PC-9 (cell line): ENCODE measurements around the gene CLASP1. TPM values are rescaled to one million over a fixed set of nuclear protein-coding genes. Genes with fewer than 3 reads are reported as not detected.
"Not testable (repeated sequence)": the region's sequence is repeated elsewhere in the genome, so short reads cannot be mapped to it uniquely, and the experiment has no call there.

Experiments
- BruUV-seq: library from RNA; stranded (reverse); fragments of 400-500 nt; replicated peaks from 2 replicates; lab custom pipeline; 2021; lab: Mats Ljungman, UMichigan
- CTCF ChIA-PET: fragments of 300-600 bp; sonication (Branson Sonifier 250); formaldehyde crosslinking; loops from one replicate; lab custom pipeline; 2022; ENCODE audit warnings: antibody characterized with exemption; lab: Charles Lee
- POLR2A ChIA-PET: fragments of 300-600 bp; sonication (Branson Sonifier 250); formaldehyde crosslinking; loops from one replicate; lab custom pipeline; 2022; ENCODE audit warnings: antibody characterized with exemption; ENCODE audit not compliant: unreplicated experiment; lab: Charles Lee
- DNase-seq, 2 experiments: peaks; one replicate each; pipeline versions ENCODE4 v3.0.0 to v3.0.0-alpha.2; 2015 to 2022; ENCODE audit warnings: mixed read lengths in 1 of 2
- H2AFZ ChIP-seq: fragments of 200-600 bp; sonication (generic); 2 replicates; pipeline ENCODE4 v1.8.1; 2017; ENCODE audit warnings: antibody characterized with exemption
- H3F3A ChIP-seq: fragments of 200-600 bp; sonication (generic); 2 replicates; pipeline ENCODE4 v1.8.1; 2017; ENCODE audit warnings: antibody characterized with exemption, mild to moderate bottlenecking, low read depth; ENCODE audit not compliant: insufficient read depth
- H3K27ac ChIP-seq: fragments of 200-600 bp; sonication (generic); 2 replicates; pipeline ENCODE4 v1.6.1; 2016; ENCODE audit warnings: mixed run types
- H3K27me3 ChIP-seq: fragments of 200-600 bp; sonication (generic); 2 replicates; pipeline ENCODE4 v1.6.1; 2016; ENCODE audit warnings: low read depth, mixed run types; ENCODE audit not compliant: insufficient read depth
- H3K36me3 ChIP-seq: fragments of 200-600 bp; sonication (generic); 2 replicates; pipeline ENCODE4 v1.6.1; 2016; ENCODE audit warnings: low read depth, mixed run types
- H3K4me1 ChIP-seq: fragments of 200-600 bp; sonication (generic); replicated peaks from 2 replicates; pipeline ENCODE4 v1.6.1; 2016; ENCODE audit warnings: mixed run types; ENCODE audit not compliant: insufficient read depth
- H3K4me2 ChIP-seq: fragments of 200-600 bp; sonication (generic); 2 replicates; pipeline ENCODE4 v1.6.1; 2017; ENCODE audit warnings: mixed run types
- H3K4me3 ChIP-seq: fragments of 200-600 bp; sonication (generic); 2 replicates; pipeline ENCODE4 v1.6.1; 2016; ENCODE audit warnings: mixed run types
- H3K79me2 ChIP-seq: fragments of 200-600 bp; sonication (generic); 2 replicates; pipeline ENCODE4 v1.6.1; 2017; ENCODE audit warnings: low read depth, mixed run types
- H3K9me2 ChIP-seq: fragments of 200-600 bp; sonication (generic); 2 replicates; pipeline ENCODE4 v1.8.1; 2017; ENCODE audit warnings: mild to moderate bottlenecking; ENCODE audit not compliant: insufficient read depth
- H3K9me3 ChIP-seq: fragments of 200-600 bp; sonication (generic); 2 replicates; pipeline ENCODE4 v1.8.1; 2016; ENCODE audit warnings: low read depth; ENCODE audit not compliant: insufficient read depth
- H4K20me1 ChIP-seq: fragments of 200-600 bp; sonication (generic); 2 replicates; pipeline ENCODE4 v1.8.1; 2017; ENCODE audit not compliant: insufficient read depth
- CTCF ChIP-seq: fragments of 200-600 bp; sonication (generic); conservative IDR thresholded peaks from 2 replicates; pipeline ENCODE4 v1.6.1; 2017; ENCODE audit warnings: mixed run types, antibody characterized with exemption, mild to moderate bottlenecking, moderate library complexity
- EZH2 ChIP-seq: fragments of 200-600 bp; sonication (generic); IDR thresholded peaks from 2 replicates; pipeline ENCODE4 v1.8.0; 2017; ENCODE audit warnings: antibody characterized with exemption, low read depth
- intact Hi-C: fragments of 100-400 bp; cut with micrococcal nuclease; formaldehyde crosslinking; loops from one replicate; pipeline ENCODE4 v1.10.0; 2022; ENCODE audit not compliant: unreplicated experiment
- total RNA-seq: library from RNA; stranded (reverse); gene quantifications from 2 replicates; pipeline ENCODE4 v1.2.3, GENCODE V29; 2021

CLASP1 gene
- total RNA-seq, 1 experiment from 2014 or later, result 61.8 TPM

- H3K4me1 ChIP-seq, result no peaks in the 10 kb centered on the region
- no peaks in the 10 kb centered on the region for H3K9me3 ChIP-seq
- no peak for DNase-seq
- no peaks in the 10 kb centered on the region for H3K27me3 ChIP-seq
- no peak overlapping the region for H3K4me3 ChIP-seq
- H3K9me2 ChIP-seq, result no peaks in the 10 kb centered on the region
- intact Hi-C loops, result no loop called here
- H3K79me2 ChIP-seq, result no peaks in the 10 kb centered on the region
- peaks cover 25% of the 10 kb centered on the region; the same call in 1 of the 2 replicates for H3K36me3 ChIP-seq
- no peak for TF ChIP-seq EZH2
- TF ChIP-seq CTCF, result no peak
- POLR2A ChIA-PET, result interaction anchor here (0.7 kb wide), 1 partner anchor 11 kb away, joined by 10 read pairs; no protein-coding TSS in a partner anchor
- H2AFZ ChIP-seq, result no peak overlapping the region
- H3F3A ChIP-seq, result no peaks in the 10 kb centered on the region
- BruUV-seq, result no TSS peak
- H3K4me2 ChIP-seq, result no peak overlapping the region
- CTCF ChIA-PET, result no interaction called here
- no peaks in the 10 kb centered on the region; the same call in 1 of the 2 replicates for H4K20me1 ChIP-seq
- no peak overlapping the region for H3K27ac ChIP-seq
Measured at GRCh38 chr2:121450301-121450700, 199.0 kb downstream of the CLASP1 start.

- POLR2A ChIA-PET, result no interaction called here
- H4K20me1 ChIP-seq, result no peaks in the 10 kb centered on the region
- DNase-seq, result no peak
- TF ChIP-seq CTCF (no peak), EZH2 (no peak)
- no peaks in the 10 kb centered on the region for H3K9me2 ChIP-seq
- intact Hi-C loops, result no loop called here
- H2AFZ ChIP-seq, result no peak overlapping the region
- no peak overlapping the region for H3K4me3 ChIP-seq
- H3K36me3 ChIP-seq, result peaks cover 11% of the 10 kb centered on the region; the same call in 1 of the 2 replicates
- H3K4me2 ChIP-seq, result no peak overlapping the region
- no TSS peak for BruUV-seq
- no peak overlapping the region for H3K27ac ChIP-seq
- H3K27me3 ChIP-seq, result no peaks in the 10 kb centered on the region
- CTCF ChIA-PET, result no interaction called here
- no peaks in the 10 kb centered on the region for H3K9me3 ChIP-seq
- H3F3A ChIP-seq, result peaks cover 4% of the 10 kb centered on the region; the same call in 1 of the 2 replicates
- no peaks in the 10 kb centered on the region for H3K79me2 ChIP-seq
- no peaks in the 10 kb centered on the region for H3K4me1 ChIP-seq
Measured at GRCh38 chr2:121446647-121447241, 202.5 kb downstream of the CLASP1 start.

- Histone ChIP-seq H3K4me1 (no peaks in the 10 kb centered on the region), H3K27ac (no peak overlapping the region), H3K4me2 (no peak overlapping the region), H3K4me3 (no peak overlapping the region), H3K9me3 (no peaks in the 10 kb centered on the region), H2AFZ (no peak overlapping the region), H3K79me2 (no peaks in the 10 kb centered on the region), H3K36me3 (peaks cover 9% of the 10 kb centered on the region; the same call in 1 of the 2 replicates), H4K20me1 (no peaks in the 10 kb centered on the region), H3K9me2 (no peaks in the 10 kb centered on the region), H3F3A (peaks cover 4% of the 10 kb centered on the region; the same call in 1 of the 2 replicates), H3K27me3 (no peaks in the 10 kb centered on the region)
- ChIA-PET POLR2A (no interaction called here), CTCF (no interaction called here)
- no peak for TF ChIP-seq EZH2
- TF ChIP-seq CTCF, result no peak
- BruUV-seq, result no TSS peak
- DNase-seq, result no peak
- intact Hi-C loops, result no loop called here
Measured at GRCh38 chr2:121442889-121443288, 206.4 kb downstream of the CLASP1 start.

GRCh38 chr2:121438290-121438689 lies 211.0 kb downstream of the CLASP1 start:
- H3K27ac ChIP-seq, H3K9me2 ChIP-seq, H4K20me1 ChIP-seq, CTCF ChIA-PET, BruUV-seq, H3K27me3 ChIP-seq, H3K79me2 ChIP-seq, H3K4me3 ChIP-seq, H3K9me3 ChIP-seq, POLR2A ChIA-PET, DNase-seq, H3K4me1 ChIP-seq, intact Hi-C loops, H3K4me2 ChIP-seq, H3F3A ChIP-seq, H3K36me3 ChIP-seq, H2AFZ ChIP-seq: not testable (repeated sequence)
